Activated CD4-positive, alpha-beta T cell treated with anti-CD3 and anti-CD28 coated beads for 36 hours (primary cell): ENCODE results near the gene SOX9. TPM values are rescaled to one million over a fixed set of nuclear protein-coding genes. Genes with fewer than 3 reads are reported as not detected.

ENCODE experiments used
- ATAC-seq: fragments of 200-7000 bp; cut with Tn5 transposase; one replicate; pipeline ENCODE4 v1.10.0; 2021; ENCODE audit warnings: mild to moderate bottlenecking, moderate library complexity
- CTCF ChIA-PET: fragments of 350-600 bp; sonication (Branson Sonifier 250); formaldehyde crosslinking; loops from one replicate; lab custom pipeline; 2021; ENCODE audit warnings: antibody characterized with exemption; lab: Charles Lee
- POLR2A ChIA-PET: fragments of 350-600 bp; sonication (Branson Sonifier 250); formaldehyde crosslinking; loops from one replicate; lab custom pipeline; 2021; ENCODE audit warnings: antibody characterized with exemption, inconsistent platforms; lab: Charles Lee
- DNase-seq: peaks from one replicate; pipeline ENCODE4 v3.0.0-alpha.2; 2020
- H3K27ac Mint-ChIP-seq: one replicate; pipeline ENCODE4 v1.8.0; 2021; ENCODE audit warnings: mixed read lengths
- H3K27me3 Mint-ChIP-seq: one replicate; pipeline ENCODE4 v1.8.0; 2021; ENCODE audit warnings: mixed read lengths
- H3K36me3 Mint-ChIP-seq: one replicate; pipeline ENCODE4 v1.8.0; 2021; ENCODE audit warnings: low read depth, mixed read lengths
- H3K4me1 Mint-ChIP-seq: one replicate; pipeline ENCODE4 v1.8.0; 2021; ENCODE audit warnings: mixed read lengths
- H3K4me3 Mint-ChIP-seq: one replicate; pipeline ENCODE4 v1.8.0; 2021; ENCODE audit warnings: mild to moderate bottlenecking, moderate library complexity, mixed read lengths
- H3K9me3 Mint-ChIP-seq: one replicate; pipeline ENCODE4 v1.8.0; 2021; ENCODE audit warnings: low read depth, mixed read lengths
- intact Hi-C, 2 experiments: fragments of 100-400 bp; cut with DNase I in 1 of 2; cut with micrococcal nuclease in 1 of 2; formaldehyde crosslinking; loops; one replicate each; pipeline versions ENCODE4 v1.14.2 to v1.15.1; 2022 to 2024; cut with DNase I, micrococcal nuclease
- total RNA-seq, 2 experiments: library from RNA; stranded (reverse); gene quantifications; one replicate each; pipeline ENCODE4 v1.2.3, GENCODE V29; 2021

The SOX9 gene
- total RNA-seq, 2 experiments from 2014 or later: not detected

- DNase-seq (no peak), ATAC-seq (no peak)
- no peak overlapping the region for H3K4me3 Mint-ChIP-seq
- intact Hi-C loops: no loop called here
- POLR2A ChIA-PET: no interaction called here
- CTCF ChIA-PET: no interaction called here
- no peak overlapping the region for H3K27ac Mint-ChIP-seq
- no peaks in the 10 kb centered on the region for H3K27me3 Mint-ChIP-seq
- H3K36me3 Mint-ChIP-seq: no peaks in the 10 kb centered on the region
- no peaks in the 10 kb centered on the region for H3K4me1 Mint-ChIP-seq
- no peaks in the 10 kb centered on the region for H3K9me3 Mint-ChIP-seq
Measured at GRCh38 chr17:72169823-72170222, 49.0 kb downstream of the SOX9 start.

GRCh38 chr17:72171703-72172667 lies 51.2 kb downstream of the SOX9 start:
- no peak for ATAC-seq
- intact Hi-C loops: no loop called here
- no peaks in the 10 kb centered on the region for H3K27me3 Mint-ChIP-seq
- H3K9me3 Mint-ChIP-seq: no peaks in the 10 kb centered on the region
- no peak for DNase-seq
- CTCF ChIA-PET: no interaction called here
- H3K4me1 Mint-ChIP-seq: no peaks in the 10 kb centered on the region
- H3K36me3 Mint-ChIP-seq: no peaks in the 10 kb centered on the region
- POLR2A ChIA-PET: no interaction called here
- no peak overlapping the region for H3K4me3 Mint-ChIP-seq
- H3K27ac Mint-ChIP-seq: no peak overlapping the region

GRCh38 chr17:72173499-72174116 lies 52.8 kb downstream of the SOX9 start:
- H3K36me3 Mint-ChIP-seq: no peaks in the 10 kb centered on the region
- H3K9me3 Mint-ChIP-seq: no peaks in the 10 kb centered on the region
- no peak for ATAC-seq
- intact Hi-C loops: no loop called here
- H3K4me1 Mint-ChIP-seq: no peaks in the 10 kb centered on the region
- H3K4me3 Mint-ChIP-seq: no peak overlapping the region
- no peak overlapping the region for H3K27ac Mint-ChIP-seq
- H3K27me3 Mint-ChIP-seq: no peaks in the 10 kb centered on the region
- DNase-seq: no peak
- ChIA-PET POLR2A (no interaction called here), CTCF (no interaction called here)

- POLR2A ChIA-PET: no interaction called here
- intact Hi-C loops: no loop called here
- Mint-ChIP-seq H3K27me3 (no peaks in the 10 kb centered on the region), H3K9me3 (no peaks in the 10 kb centered on the region), H3K27ac (no peak overlapping the region), H3K4me1 (no peaks in the 10 kb centered on the region), H3K4me3 (no peak overlapping the region), H3K36me3 (no peaks in the 10 kb centered on the region)
- DNase-seq: no peak
- CTCF ChIA-PET: no interaction called here
- ATAC-seq: no peak
Measured at GRCh38 chr17:72175263-72175662, 54.4 kb downstream of the SOX9 start.
